IPS-15b (cell line): ENCODE results near the gene TOX3.

Experiments
- H3K27me3 ChIP-seq: one replicate; pipeline ENCODE4 v1.6.1; 2013; ENCODE audit warnings: low read length; ENCODE audit not compliant: control insufficient read depth, insufficient read depth
- H3K36me3 ChIP-seq: one replicate; pipeline ENCODE4 v1.6.1; 2013; ENCODE audit warnings: low read length; ENCODE audit not compliant: control insufficient read depth, insufficient read depth
- H3K4me1 ChIP-seq: one replicate; pipeline ENCODE4 v1.6.1; 2013; ENCODE audit warnings: mild to moderate bottlenecking, low read length; ENCODE audit not compliant: control insufficient read depth, insufficient read depth
- H3K4me3 ChIP-seq: one replicate; pipeline ENCODE4 v1.5.1; 2013; ENCODE audit warnings: low read depth, low read length
- H3K9ac ChIP-seq: one replicate; pipeline ENCODE4 v1.6.1; 2013; ENCODE audit warnings: low read depth, mild to moderate bottlenecking, low read length
- H3K9me3 ChIP-seq: one replicate; pipeline ENCODE4 v1.6.1; 2013; ENCODE audit warnings: mild to moderate bottlenecking, low read length; ENCODE audit not compliant: control insufficient read depth, insufficient read depth

TOX3 gene

DNA sequence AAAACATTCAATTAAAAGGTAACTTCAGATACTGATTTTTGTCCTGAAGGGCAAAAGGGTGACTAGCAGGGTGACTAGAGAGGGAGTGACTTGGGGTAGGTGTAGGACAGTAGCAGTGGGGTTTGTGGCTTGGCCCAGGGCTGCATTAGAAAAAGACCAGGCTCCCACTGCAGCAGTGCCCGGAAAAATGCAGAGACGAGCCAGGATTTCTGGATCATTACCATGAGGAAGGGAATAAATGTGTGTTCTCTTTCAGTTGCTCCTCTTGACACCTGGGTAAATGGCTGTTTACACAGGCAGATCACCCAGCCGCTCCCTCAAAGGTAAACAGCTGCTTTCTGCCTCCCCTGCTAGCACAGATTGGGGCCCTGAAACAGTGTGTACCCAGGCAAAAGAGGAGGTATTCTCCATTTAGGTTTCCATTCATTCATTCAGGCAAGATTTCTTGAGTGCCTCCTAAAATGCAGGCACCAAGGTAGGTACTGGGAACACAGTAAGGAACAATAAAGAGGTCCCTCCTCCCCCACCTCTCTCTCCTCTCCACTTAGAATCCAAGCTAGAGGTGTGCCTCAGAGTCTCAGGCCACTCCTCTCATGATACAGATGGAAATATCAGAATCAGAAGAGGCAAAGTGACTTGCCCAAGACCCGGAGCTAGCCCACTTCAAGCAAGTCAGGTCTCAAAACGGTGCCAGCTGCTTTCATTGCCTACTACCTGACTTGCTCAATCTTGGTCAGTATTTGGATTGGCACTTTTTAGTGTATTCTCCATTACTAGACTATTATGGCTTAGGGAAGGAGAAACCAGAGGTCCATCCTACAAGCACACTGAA, 15.2 kb upstream of the TOX3 start:
- Histone ChIP-seq H3K9ac (no peak overlapping the region), H3K4me1 (peaks cover 13% of the 10 kb centered on the region), H3K27me3 (no peaks in the 10 kb centered on the region), H3K36me3 (no peaks in the 10 kb centered on the region), H3K9me3 (no peaks in the 10 kb centered on the region), H3K4me3 (no peak overlapping the region)

DNA sequence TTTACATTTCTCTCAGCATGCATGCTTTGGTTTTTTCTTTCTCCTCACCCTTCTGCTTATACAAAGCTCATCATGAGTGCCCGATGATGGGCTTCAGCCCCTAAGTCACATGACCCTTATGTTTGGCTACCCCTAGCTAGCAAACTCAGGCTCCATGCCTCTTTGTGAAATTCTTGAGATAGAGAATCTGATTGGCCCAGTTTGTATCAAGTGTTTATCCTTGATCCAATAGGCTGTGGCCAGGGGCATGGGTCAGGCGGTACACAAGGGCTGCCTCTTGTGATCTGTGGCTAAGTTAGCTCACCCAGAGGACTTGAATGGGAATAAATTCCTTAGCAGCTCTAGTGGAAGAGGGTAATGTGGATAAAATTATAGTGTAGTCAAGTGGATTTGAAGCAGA, 11.5 kb upstream of the TOX3 start:
- H3K9me3 ChIP-seq = no peaks in the 10 kb centered on the region
- no peak overlapping the region for H3K9ac ChIP-seq
- peaks cover 13% of the 10 kb centered on the region for H3K4me1 ChIP-seq
- no peaks in the 10 kb centered on the region for H3K36me3 ChIP-seq
- no peak overlapping the region for H3K4me3 ChIP-seq
- H3K27me3 ChIP-seq = peaks cover 3% of the 10 kb centered on the region

DNA sequence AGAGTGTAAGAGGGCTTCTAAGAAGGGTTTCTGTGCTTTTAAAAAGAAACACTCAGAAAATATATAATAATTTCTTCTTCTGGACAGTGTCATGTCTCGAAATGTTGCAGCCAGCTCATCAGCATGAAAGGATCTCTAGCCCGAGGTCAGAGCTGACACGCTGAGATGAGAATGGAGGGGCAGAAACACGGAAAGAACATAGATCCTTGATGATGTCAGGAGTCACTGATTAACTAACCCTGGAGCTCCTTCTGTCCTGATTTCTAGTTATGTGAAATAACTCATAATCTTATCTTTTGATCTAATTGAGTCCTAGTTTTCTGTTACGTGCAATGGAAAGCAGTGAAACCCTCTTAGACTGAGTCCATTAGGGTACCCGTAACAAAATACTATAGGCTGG, 10.3 kb upstream of the TOX3 start:
- no peaks in the 10 kb centered on the region for H3K36me3 ChIP-seq
- peaks cover 11% of the 10 kb centered on the region for H3K27me3 ChIP-seq
- peaks cover 10% of the 10 kb centered on the region for H3K4me1 ChIP-seq

DNA sequence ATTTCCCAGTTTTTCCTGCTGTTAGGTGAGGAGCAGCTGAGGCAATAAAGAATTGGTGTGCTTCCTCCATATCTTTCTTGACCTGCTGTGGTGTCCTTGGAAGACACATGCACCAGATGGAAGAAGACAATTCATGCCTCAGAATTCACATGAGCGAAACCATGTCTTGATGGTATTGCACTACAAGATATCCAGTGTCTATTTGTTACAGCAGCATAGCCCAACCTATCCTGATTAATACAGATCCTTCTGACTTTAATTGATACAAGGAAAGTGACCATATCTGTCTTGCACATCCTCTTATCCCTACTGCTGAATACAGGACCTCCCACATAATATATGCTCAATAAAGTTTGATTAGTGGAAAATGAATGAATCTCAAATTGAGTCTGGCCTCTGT, 9.1 kb upstream of the TOX3 start:
- H3K4me1 ChIP-seq = no peaks in the 10 kb centered on the region
- H3K9me3 ChIP-seq = no peaks in the 10 kb centered on the region
- H3K27me3 ChIP-seq = peaks cover 22% of the 10 kb centered on the region
- no peak overlapping the region for H3K9ac ChIP-seq
- no peak overlapping the region for H3K4me3 ChIP-seq
- no peaks in the 10 kb centered on the region for H3K36me3 ChIP-seq

More for the DNA sequence above, 10.3 kb upstream of the TOX3 start:
- H3K9me3 ChIP-seq = no peaks in the 10 kb centered on the region
- no peak overlapping the region for H3K9ac ChIP-seq
- no peak overlapping the region for H3K4me3 ChIP-seq

DNA sequence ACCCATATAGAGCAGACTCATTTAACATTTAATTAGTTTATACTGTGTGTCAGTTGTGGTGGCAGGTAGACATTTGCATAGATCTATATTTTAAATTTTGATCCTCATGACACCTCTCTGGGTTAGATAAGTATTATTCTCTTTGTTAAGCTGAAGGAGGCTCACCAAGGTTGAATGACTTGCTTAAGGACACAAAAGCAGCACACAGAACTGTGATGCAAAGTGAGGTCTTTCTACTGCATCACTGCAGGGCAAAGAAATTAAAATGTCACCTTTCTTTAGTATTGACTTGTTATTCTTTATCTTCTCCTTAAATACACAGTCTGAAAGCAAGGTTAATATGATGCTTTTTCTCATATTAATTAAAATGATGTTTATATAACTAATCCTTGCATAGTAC, 8.6 kb upstream of the TOX3 start:
- Histone ChIP-seq H3K4me3 (no peak overlapping the region), H3K4me1 (no peaks in the 10 kb centered on the region), H3K36me3 (no peaks in the 10 kb centered on the region), H3K9me3 (no peaks in the 10 kb centered on the region), H3K9ac (no peak overlapping the region), H3K27me3 (peaks cover 27% of the 10 kb centered on the region)

DNA sequence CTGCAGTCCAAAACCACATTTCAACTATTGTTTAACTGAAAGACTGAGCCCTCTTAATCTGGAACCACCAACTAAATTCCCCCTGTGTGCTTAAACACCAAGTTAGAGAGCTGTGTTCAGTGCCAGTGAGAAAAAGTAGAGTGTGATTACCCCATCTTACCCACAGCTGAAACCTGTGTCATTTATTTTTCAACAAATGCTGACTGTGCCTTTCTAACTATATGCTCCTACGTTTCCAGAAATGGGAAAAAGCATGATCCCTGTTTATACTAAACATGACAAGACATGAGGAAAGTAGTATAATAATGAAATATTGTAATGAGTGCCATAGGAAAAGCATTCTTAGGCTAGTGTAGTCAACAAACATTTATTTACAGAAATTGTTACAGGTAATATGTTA, 7.4 kb upstream of the TOX3 start:
- peaks cover 4% of the 10 kb centered on the region for H3K4me1 ChIP-seq
- no peak overlapping the region for H3K4me3 ChIP-seq
- no peak overlapping the region for H3K9ac ChIP-seq
- H3K27me3 ChIP-seq = peaks cover 40% of the 10 kb centered on the region
- no peaks in the 10 kb centered on the region for H3K9me3 ChIP-seq
- no peaks in the 10 kb centered on the region for H3K36me3 ChIP-seq

DNA sequence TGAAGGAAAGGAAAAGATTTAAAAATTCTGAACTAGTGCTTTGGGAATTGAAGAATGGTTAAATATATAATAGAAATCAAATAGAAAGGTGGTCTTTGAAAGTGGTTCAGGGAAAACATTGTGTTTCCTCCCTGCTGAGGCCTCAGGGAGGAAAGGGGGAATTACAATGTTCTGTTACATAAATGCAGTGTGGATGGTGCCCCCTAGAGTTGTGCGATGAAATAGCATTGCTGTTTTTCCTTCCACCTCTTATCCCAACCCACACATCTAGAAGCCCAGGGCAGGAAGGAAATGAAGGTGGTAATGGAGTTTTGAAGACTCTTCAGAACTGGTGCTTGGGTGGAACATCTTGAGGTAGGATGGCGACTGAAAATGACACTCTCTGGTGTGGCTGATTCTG, 6.4 kb upstream of the TOX3 start:
- H3K36me3 ChIP-seq = no peaks in the 10 kb centered on the region
- no peaks in the 10 kb centered on the region for H3K9me3 ChIP-seq
- H3K9ac ChIP-seq = no peak overlapping the region
- no peak overlapping the region for H3K4me3 ChIP-seq
- H3K4me1 ChIP-seq = peaks cover 9% of the 10 kb centered on the region
- peaks cover 41% of the 10 kb centered on the region for H3K27me3 ChIP-seq

DNA sequence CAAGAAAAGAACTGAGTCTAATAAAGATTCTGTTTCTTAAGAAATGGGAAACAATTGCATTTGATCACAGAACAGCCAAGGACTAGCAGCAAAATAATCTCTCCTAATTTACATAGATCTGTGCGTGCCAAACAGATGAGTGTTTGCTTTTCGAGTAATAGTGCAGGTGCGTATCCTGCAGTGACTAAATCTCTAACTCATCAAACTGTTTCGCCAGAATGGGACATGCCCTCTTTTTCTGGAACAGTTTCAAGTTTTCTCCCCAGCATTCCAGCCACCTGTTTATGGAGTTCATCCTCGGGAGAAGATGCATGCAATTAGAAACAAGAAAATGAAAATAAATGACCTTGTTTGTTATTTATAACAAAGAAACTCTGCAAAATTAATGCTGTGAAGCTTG, 5.7 kb upstream of the TOX3 start:
- Histone ChIP-seq H3K27me3 (peaks cover 48% of the 10 kb centered on the region), H3K9me3 (no peaks in the 10 kb centered on the region), H3K4me3 (no peak overlapping the region), H3K4me1 (peaks cover 15% of the 10 kb centered on the region), H3K9ac (no peak overlapping the region), H3K36me3 (no peaks in the 10 kb centered on the region)

DNA sequence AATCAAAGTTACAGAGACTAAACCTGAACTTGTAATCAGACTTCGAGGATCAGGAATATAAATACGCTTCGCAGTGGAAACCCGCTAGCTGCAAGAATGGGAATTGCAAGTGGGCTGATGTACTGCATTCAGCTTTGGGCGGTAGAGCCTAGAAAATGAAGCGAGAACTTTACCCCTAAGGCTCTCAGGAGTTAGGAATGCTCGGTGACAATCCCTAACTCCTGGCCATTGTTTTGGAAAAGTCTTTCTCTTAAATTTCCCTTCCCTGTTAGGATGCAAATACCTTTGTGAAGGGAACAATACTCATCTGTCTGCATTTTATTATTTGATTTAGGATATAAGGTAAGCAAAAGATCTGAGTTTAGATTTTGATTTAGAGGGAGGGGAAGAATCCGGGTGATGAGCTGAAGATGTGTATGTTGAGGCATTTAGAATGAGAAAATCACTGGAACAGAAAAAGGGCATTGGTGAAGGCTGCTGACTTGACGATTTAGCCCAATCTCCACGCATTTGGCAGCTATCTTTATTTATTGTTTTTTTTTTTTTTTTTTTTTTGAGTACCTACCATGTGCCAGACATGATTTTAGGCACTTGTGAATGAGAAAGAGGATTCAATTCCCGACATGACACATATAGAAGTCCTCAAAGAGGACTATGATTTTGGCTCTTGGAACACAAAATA, 2.2 kb upstream of the TOX3 start:
- H3K27me3 ChIP-seq = peaks cover 51% of the 10 kb centered on the region
- H3K4me1 ChIP-seq = peaks cover 22% of the 10 kb centered on the region
- no peaks in the 10 kb centered on the region for H3K9me3 ChIP-seq
- H3K36me3 ChIP-seq = no peaks in the 10 kb centered on the region
- no peak overlapping the region for H3K4me3 ChIP-seq
- H3K9ac ChIP-seq = no peak overlapping the region

DNA sequence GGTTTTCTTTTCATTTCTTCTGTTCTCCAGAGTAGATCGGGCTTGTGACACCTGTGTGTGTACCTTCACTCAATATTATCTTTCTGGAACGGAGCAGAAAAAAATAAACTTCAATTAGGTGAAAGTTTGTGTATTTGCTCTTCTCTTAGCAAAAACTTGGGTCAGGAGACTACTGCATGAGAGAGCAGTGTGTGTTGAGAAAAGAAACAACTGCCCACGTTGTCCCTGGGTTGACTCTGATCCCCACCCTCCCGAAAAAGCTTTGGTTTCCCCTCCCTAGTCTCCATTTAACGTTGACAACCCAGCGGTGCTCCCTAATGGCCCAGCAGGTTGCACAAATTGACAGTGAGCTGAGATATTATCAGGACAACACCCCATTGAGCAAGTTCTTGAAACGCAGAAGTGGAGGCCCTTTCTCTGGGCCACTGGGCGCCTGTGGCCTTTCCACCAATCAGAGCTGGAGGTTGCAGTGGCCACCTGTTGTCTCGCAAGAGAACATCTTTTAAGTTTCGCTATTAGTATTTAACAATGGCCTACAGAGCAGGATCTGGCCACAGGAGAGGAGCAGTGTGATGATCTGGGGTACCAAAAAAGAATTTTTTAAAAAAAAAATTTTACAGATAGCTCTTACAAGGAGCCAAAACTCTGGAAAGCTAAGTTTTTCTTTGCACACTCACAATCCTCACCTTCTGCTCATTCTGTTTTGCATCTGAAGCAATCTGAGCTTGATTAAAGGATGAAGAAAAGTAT, 1.5 kb upstream of the TOX3 start:
- Histone ChIP-seq H3K9ac (no peak overlapping the region), H3K27me3 (peaks cover 58% of the 10 kb centered on the region), H3K9me3 (no peaks in the 10 kb centered on the region), H3K36me3 (no peaks in the 10 kb centered on the region), H3K4me3 (peak overlapping the region; percentile 71), H3K4me1 (peaks cover 25% of the 10 kb centered on the region)

DNA sequence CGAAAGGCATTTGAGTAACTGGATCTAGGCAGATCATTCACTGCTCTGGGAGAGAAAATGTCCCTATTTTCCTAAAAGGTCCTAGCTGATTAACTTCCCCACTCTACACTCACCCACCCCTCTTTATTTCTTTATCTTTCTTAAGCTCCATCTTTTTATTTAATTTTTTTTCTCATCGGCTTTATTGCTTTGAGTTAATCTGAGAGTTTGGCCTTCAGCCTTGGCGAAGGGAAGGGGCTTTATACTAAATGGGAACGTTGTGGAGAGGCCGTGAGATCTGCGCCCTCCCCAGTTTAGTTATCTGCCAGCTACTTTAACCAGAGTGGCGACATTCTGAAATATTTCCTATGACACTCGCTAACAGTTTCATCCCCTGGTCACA, 882 bp upstream of the TOX3 start:
- Histone ChIP-seq H3K9ac (no peak overlapping the region), H3K4me1 (peaks cover 25% of the 10 kb centered on the region), H3K4me3 (peak overlapping the region; percentile 71), H3K27me3 (peaks cover 56% of the 10 kb centered on the region), H3K36me3 (no peaks in the 10 kb centered on the region), H3K9me3 (no peaks in the 10 kb centered on the region)
